ENCODE measurements around the gene HMGXB4. TPM values are rescaled to one million over a fixed set of nuclear protein-coding genes. Genes with fewer than 3 reads are reported as not detected.

HMGXB4 gene
- total and polyA plus RNA-seq, 9 donors, result 14.8 to 23.9 (median 20.0) TPM

DNA sequence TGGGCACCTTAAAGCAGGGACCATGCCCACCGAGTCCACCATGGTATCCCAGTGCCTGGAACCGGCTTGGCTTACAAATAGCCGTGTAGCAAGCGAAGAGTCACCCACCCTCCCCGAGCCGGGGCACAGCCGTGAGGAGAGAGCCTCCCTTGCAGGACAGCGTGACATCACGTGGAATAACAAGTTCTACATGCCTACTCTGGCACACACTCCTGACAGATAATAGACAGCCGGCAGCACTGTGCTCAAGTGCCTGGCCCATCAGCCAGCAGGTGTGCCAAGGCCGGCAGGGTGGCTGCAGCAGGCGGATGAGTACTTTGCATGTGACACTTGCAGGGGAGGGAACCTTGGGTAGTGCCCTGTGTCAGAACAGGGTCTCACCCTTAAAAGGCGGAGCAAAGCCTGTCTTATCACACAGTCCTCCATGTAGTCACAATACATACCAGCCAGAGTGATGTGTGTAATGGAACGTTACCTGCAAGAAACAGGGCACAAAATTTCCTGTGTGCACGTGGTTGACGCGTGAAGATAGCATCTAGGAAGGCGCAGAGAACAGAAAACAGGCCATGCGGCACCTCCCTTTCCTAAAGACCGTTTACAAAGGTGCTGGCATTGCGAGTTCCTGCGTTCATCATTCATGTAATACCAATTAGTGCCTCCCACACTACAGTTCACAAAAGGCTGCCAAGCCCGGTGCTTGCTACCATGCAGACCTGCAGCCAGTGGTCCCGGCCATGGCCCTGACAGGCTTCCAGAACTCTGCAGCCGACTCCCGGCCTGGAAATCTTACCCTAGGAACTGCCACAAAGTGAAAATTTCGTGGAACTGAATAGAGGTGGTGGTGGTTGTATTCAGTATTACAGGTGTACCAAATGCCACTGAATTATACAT lies 58.8 kb downstream of the HMGXB4 start:
- H3K36me3 ChIP-seq, result no peaks in the 10 kb centered on the region

GRCh38 chr22:35316751-35317150 lies 59.5 kb downstream of the HMGXB4 start:
- H3K4me1 ChIP-seq (ENCODE audit: insufficient read depth), result peaks cover 10% of the 10 kb centered on the region
- intact Hi-C loops (cut with DNase I), result no loop called here
- no peaks in the 10 kb centered on the region for H3K27me3 ChIP-seq
- H3K27ac ChIP-seq, result no peak overlapping the region
- 92 to 96% (median 96%) methylated on average over 7 of the region's 7 CpGs for WGBS, 3 donors
- DNase-seq, result peak in 1 of 5 donors; percentile 7
- no peak overlapping the region for H3K4me3 ChIP-seq
- no peaks in the 10 kb centered on the region for H3K36me3 ChIP-seq
- no peaks in the 10 kb centered on the region for H3K9me3 ChIP-seq
- TF ChIP-seq, protein P1, sequence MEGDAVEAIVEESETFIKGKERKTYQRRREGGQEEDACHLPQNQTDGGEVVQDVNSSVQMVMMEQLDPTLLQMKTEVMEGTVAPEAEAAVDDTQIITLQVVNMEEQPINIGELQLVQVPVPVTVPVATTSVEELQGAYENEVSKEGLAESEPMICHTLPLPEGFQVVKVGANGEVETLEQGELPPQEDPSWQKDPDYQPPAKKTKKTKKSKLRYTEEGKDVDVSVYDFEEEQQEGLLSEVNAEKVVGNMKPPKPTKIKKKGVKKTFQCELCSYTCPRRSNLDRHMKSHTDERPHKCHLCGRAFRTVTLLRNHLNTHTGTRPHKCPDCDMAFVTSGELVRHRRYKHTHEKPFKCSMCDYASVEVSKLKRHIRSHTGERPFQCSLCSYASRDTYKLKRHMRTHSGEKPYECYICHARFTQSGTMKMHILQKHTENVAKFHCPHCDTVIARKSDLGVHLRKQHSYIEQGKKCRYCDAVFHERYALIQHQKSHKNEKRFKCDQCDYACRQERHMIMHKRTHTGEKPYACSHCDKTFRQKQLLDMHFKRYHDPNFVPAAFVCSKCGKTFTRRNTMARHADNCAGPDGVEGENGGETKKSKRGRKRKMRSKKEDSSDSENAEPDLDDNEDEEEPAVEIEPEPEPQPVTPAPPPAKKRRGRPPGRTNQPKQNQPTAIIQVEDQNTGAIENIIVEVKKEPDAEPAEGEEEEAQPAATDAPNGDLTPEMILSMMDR (IDR thresholded peaks at IDR 0.05), result no peak
- TF ChIP-seq POLR2A (IDR thresholded peaks at IDR 0.05) (no peak), EP300 (IDR thresholded peaks at IDR 0.05) (no peak)

More for the DNA sequence above, 58.8 kb downstream of the HMGXB4 start:
- Histone ChIP-seq H3K27ac (no peak overlapping the region), H3K4me1 (ENCODE audit: insufficient read depth) (peaks cover 10% of the 10 kb centered on the region), H3K27me3 (no peaks in the 10 kb centered on the region), H3K9me3 (no peaks in the 10 kb centered on the region), H3K4me3 (no peak overlapping the region)
- peak in 2 of 5 donors; percentile 17 to 29 for DNase-seq
- intact Hi-C loops (cut with DNase I), result no loop called here
- TF ChIP-seq POLR2A (IDR thresholded peaks at IDR 0.05) (no peak), EP300 (IDR thresholded peaks at IDR 0.05) (no peak)
- TF ChIP-seq, protein P1 (IDR thresholded peaks at IDR 0.05), result no peak
- 78 to 86% (median 79%) methylated on average over 25 to 27 of the region's 27 CpGs for WGBS, 3 donors

DNA sequence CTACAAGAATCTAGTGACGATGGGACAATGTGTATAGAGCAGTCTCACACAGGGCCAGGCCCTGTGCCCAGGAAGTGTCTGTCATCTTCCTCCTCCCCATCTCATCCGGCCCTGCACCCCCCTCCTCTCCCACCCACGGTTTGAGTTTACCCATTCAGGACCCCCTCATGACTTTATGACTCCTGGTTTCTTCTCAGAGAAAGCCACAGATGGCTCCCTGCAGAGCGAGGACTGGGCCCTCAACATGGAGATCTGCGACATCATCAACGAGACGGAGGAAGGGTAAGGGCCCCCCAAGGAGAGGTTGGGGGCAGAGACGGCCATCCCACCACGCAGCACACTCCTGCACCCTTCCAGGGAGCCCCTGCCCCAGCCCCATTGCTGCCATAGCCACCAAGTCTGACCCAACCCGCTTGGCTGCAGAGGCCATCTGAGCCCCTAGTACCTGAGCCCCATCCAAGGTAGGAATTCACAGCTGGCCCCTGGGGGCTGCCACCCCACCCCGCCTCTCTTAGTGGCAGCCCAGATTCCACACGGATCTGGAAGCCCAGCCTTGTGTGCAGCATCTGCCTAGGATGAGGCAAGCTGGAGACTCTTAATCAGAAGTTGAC lies 60.5 kb downstream of the HMGXB4 start:
- Histone ChIP-seq H3K4me3 (no peak overlapping the region), H3K27ac (no peak overlapping the region), H3K27me3 (no peaks in the 10 kb centered on the region), H3K4me1 (ENCODE audit: insufficient read depth) (peaks cover 10% of the 10 kb centered on the region), H3K36me3 (no peaks in the 10 kb centered on the region), H3K9me3 (no peaks in the 10 kb centered on the region)
- WGBS, 3 donors, result 83 to 84% (median 84%) methylated on average over 12 of the region's 12 CpGs
- intact Hi-C loops (cut with DNase I), result no loop called here
- peak in 2 of 5 donors; percentile 10 to 23 for DNase-seq
- TF ChIP-seq POLR2A (IDR thresholded peaks at IDR 0.05), result no peak

- WGBS, 3 donors, result 85 to 90% (median 89%) methylated on average over 24 of the region's 24 CpGs
- H3K36me3 ChIP-seq, result no peaks in the 10 kb centered on the region
- no peak overlapping the region for H3K4me3 ChIP-seq
- H3K9me3 ChIP-seq, result no peaks in the 10 kb centered on the region
- no peaks in the 10 kb centered on the region for H3K27me3 ChIP-seq
- TF ChIP-seq, protein P1 (IDR thresholded peaks at IDR 0.05), result no peak
- TF ChIP-seq POLR2A (IDR thresholded peaks at IDR 0.05), result no peak
- TF ChIP-seq EP300 (IDR thresholded peaks at IDR 0.05), result no peak
- no peak overlapping the region for H3K27ac ChIP-seq
- intact Hi-C loops (cut with DNase I), result no loop called here
- peaks cover 5% of the 10 kb centered on the region for H3K4me1 ChIP-seq (ENCODE audit: insufficient read depth)
- peak in 2 of 5 donors; percentile 10 to 25 for DNase-seq
Observed at GRCh38 chr22:35318346-35319215, 61.3 kb downstream of the HMGXB4 start.
